ENCODE measurements around the gene EFCAB11. TPM values are rescaled to one million over a fixed set of nuclear protein-coding genes. Genes with fewer than 3 reads are reported as not detected.

EFCAB11 gene
- total RNA-seq, 1 experiment from 2014 or later: 18.1 TPM

- no peak overlapping the region for H3K9ac ChIP-seq (ENCODE audit: low read length)
- CTCF ChIA-PET: interaction anchor here (1.4 kb wide), 1 partner anchor 20 kb away, joined by 4 read pairs; no protein-coding TSS in a partner anchor
- POLR2A ChIA-PET: no interaction called here
- ATAC-seq (no peak), DNase-seq (ENCODE audit: low read depth, low spot score) (no peak)
- no peaks in the 10 kb centered on the region for H3K9me2 ChIP-seq (ENCODE audit: insufficient read depth)
- no peak overlapping the region for H3K4me3 ChIP-seq (replicated peaks in 1 of 2; ENCODE audit: low read depth in 1 of 2, low read length in 2 of 2)
- RAD21 ChIA-PET (ENCODE audit: low non-redundant PET in 1 of 2, low total read pairs in 2 of 2, uncharacterized antibody in 2 of 2, unreplicated experiment in 2 of 2): no interaction called here
- no peaks in the 10 kb centered on the region for H3K27me3 ChIP-seq (ENCODE audit: insufficient read depth, low read length)
- intact Hi-C loops (cut with micrococcal nuclease): no loop called here
- no peak overlapping the region for H3K4me2 ChIP-seq (ENCODE audit: low read length)
- TF ChIP-seq CEBPB (IDR thresholded peaks at IDR 0.05; ENCODE audit: low read depth) (no peak), CBX3 (IDR thresholded peaks at IDR 0.05; ENCODE audit: low read depth) (no peak), SRF (IDR thresholded peaks at IDR 0.05; ENCODE audit: low read depth) (no peak), ELF1 (IDR thresholded peaks at IDR 0.05; ENCODE audit: borderline replicate concordance, low read depth) (no peak), EZH2phosphoT487 (IDR thresholded peaks at IDR 0.05; ENCODE audit: borderline replicate concordance) (no peak), SP1 (IDR thresholded peaks at IDR 0.05; ENCODE audit: low read depth) (no peak), YY1 (IDR thresholded peaks at IDR 0.05; ENCODE audit: extremely low read depth, insufficient replicate concordance, low read depth, low read length) (no peak), REST (IDR thresholded peaks at IDR 0.05; ENCODE audit: low read depth) (no peak), ZFX (IDR thresholded peaks at IDR 0.05) (no peak), MAX (IDR thresholded peaks at IDR 0.05) (no peak), FOSL1 (IDR thresholded peaks at IDR 0.05; ENCODE audit: low read depth) (no peak), TCF7L2 (IDR thresholded peaks at IDR 0.05; ENCODE audit: borderline replicate concordance, extremely low read depth, insufficient read depth, insufficient read length) (no peak), POLR2AphosphoS5 (IDR thresholded peaks at IDR 0.05; ENCODE audit: low read depth, low read length) (no peak), JUND (IDR thresholded peaks at IDR 0.05) (no peak), SIN3A (IDR thresholded peaks at IDR 0.05; ENCODE audit: low read depth) (no peak)
- TF ChIP-seq, protein P1, sequence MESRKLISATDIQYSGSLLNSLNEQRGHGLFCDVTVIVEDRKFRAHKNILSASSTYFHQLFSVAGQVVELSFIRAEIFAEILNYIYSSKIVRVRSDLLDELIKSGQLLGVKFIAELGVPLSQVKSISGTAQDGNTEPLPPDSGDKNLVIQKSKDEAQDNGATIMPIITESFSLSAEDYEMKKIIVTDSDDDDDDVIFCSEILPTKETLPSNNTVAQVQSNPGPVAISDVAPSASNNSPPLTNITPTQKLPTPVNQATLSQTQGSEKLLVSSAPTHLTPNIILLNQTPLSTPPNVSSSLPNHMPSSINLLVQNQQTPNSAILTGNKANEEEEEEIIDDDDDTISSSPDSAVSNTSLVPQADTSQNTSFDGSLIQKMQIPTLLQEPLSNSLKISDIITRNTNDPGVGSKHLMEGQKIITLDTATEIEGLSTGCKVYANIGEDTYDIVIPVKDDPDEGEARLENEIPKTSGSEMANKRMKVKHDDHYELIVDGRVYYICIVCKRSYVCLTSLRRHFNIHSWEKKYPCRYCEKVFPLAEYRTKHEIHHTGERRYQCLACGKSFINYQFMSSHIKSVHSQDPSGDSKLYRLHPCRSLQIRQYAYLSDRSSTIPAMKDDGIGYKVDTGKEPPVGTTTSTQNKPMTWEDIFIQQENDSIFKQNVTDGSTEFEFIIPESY (IDR thresholded peaks at IDR 0.05; ENCODE audit: extremely low read depth, insufficient replicate concordance, low read length): no peak
- TF ChIP-seq, protein P2, sequence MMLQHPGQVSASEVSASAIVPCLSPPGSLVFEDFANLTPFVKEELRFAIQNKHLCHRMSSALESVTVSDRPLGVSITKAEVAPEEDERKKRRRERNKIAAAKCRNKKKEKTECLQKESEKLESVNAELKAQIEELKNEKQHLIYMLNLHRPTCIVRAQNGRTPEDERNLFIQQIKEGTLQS (IDR thresholded peaks at IDR 0.05): no peak
- H2AFZ ChIP-seq (ENCODE audit: low read depth, low read length, poor library complexity, severe bottlenecking): no peak overlapping the region
- H3K79me2 ChIP-seq (ENCODE audit: insufficient read depth, low read length): no peaks in the 10 kb centered on the region
- no peaks in the 10 kb centered on the region for H3K9me3 ChIP-seq (ENCODE audit: control insufficient read depth in 1 of 2, insufficient read depth in 1 of 2, low read depth in 1 of 2, low read length in 2 of 2)
- no peaks in the 10 kb centered on the region for H3K4me1 ChIP-seq (ENCODE audit: control insufficient read depth in 1 of 2, insufficient read depth in 2 of 2, low read length in 2 of 2)
- no peaks in the 10 kb centered on the region for H4K20me1 ChIP-seq (ENCODE audit: insufficient read depth)
- no TSS peak for BruUV-seq (replicated peaks)
- H3K36me3 ChIP-seq (ENCODE audit: control insufficient read depth in 1 of 2, insufficient read depth in 2 of 2, low read length in 2 of 2): peaks cover 15 to 28% of the 10 kb centered on the region in 2 experiments; a peak in 3 of 4 replicates
- no peak overlapping the region for H3K27ac ChIP-seq (ENCODE audit: low read depth, low read length)
Observed at GRCh38 chr14:89992273-89992672, 37.7 kb upstream of the EFCAB11 start.
